Suprapubic skin (tissue), 4 donors: ENCODE measurements around the gene VN1R2.

Experiments
- CTCF ChIP-seq, 2 donors: fragments of 200-600 bp in 1 of 2; fragments of 450-650 bp in 1 of 2; sonication (generic) in 1 of 2; IDR thresholded peaks; one replicate each; pipeline ENCODE4 v1.5.1; 2016 to 2019; ENCODE audit warnings: antibody characterized with exemption in 2 of 2, mild to moderate bottlenecking in 1 of 2, moderate library complexity in 1 of 2
- EP300 ChIP-seq: sonication (generic); formaldehyde crosslinking; IDR thresholded peaks from one replicate; pipeline ENCODE4 v1.6.1; 2017; ENCODE audit warnings: antibody characterized with exemption
- POLR2AphosphoS5 ChIP-seq, 3 donors: sonication (generic); formaldehyde crosslinking; IDR thresholded peaks; one replicate each; pipeline ENCODE4 v1.6.1; 2017; ENCODE audit warnings: antibody characterized with exemption in 3 of 3

- TF ChIP-seq CTCF (IDR thresholded peaks at IDR 0.05), result no peak
- no peak for TF ChIP-seq EP300
- no peak for TF ChIP-seq POLR2AphosphoS5 (IDR thresholded peaks at IDR 0.05)
Measured at GRCh38 chr19:53294786-53295441, 36.8 kb downstream of the VN1R2 start.
